NCI-H187 (cell line): ENCODE results near the gene GSK3A.

Experiments used
- DNase-seq, 2 experiments: peaks; one replicate each; lab custom pipeline; 2025; lab: John Stamatoyannopoulos, UW

GSK3A gene

DNA sequence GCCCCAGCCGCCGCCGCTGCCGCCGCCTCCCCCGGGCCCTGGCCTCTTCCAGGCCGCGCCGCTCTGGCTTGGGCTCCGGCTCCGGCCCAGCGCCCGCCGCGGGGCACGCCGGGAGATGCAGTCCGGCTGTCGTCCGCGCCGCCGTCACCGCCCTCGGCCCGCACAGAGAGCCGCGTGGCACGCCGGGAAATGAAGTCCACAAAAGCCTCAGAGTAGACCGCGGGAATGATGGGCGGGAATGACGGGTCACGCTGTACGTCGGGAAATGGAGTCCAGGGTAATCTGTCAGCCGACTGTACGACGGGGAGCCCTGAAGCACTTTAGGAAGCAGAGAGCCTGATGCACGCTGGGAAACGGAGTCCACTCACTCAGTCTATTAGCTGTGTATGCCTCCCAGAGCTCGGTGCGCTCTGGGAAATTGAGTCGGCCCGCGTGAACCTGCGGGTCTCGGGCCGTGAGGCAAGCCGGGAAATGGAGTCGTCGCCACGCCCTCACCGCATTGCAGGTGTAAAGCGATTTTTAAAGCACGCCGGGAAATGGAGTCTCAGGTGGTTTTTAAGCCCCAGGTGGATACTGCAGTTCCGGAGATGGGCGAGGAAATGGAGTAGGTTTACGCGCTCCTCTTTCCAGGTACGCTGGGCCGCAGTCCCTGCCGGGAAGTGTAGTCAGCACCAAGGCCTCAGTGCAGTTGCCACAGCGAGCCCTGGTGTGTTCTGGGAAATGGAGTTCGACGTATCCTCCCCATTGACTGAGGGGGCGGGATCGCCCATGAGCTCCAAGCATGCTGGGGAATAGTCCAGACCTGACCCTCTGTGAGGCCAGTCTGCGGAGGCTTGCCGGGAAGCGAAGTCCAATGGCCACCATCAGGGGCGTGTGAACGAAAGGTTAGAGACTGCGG lies at the start of gene GSK3A:
Gene GSK3A (minus strand): TSS at position 91 of the 898 bp plus-strand sequence. CDS start 137 bp downstream, outside the sequence.
- peak; percentile 100 for DNase-seq

DNA sequence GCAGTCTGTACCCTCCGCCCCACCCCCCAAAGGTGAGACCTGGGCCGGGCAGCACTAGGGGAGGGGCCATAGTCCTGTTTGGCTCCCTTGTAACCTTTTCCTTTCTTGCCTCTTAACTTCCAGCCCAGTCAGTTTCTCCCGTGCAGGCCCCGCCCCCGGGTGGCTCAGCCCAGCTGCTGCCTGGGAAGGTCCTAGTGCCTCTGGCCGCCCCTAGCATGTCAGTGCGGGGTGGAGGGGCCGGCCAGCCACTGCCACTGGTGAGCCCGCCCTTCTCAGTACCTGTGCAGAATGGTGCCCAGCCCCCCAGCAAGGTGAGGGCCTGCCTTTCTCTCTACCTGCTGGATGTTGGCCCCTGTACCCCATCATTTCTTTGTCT lies 49.0 kb upstream of the GSK3A start:
- no peak for DNase-seq

DNA sequence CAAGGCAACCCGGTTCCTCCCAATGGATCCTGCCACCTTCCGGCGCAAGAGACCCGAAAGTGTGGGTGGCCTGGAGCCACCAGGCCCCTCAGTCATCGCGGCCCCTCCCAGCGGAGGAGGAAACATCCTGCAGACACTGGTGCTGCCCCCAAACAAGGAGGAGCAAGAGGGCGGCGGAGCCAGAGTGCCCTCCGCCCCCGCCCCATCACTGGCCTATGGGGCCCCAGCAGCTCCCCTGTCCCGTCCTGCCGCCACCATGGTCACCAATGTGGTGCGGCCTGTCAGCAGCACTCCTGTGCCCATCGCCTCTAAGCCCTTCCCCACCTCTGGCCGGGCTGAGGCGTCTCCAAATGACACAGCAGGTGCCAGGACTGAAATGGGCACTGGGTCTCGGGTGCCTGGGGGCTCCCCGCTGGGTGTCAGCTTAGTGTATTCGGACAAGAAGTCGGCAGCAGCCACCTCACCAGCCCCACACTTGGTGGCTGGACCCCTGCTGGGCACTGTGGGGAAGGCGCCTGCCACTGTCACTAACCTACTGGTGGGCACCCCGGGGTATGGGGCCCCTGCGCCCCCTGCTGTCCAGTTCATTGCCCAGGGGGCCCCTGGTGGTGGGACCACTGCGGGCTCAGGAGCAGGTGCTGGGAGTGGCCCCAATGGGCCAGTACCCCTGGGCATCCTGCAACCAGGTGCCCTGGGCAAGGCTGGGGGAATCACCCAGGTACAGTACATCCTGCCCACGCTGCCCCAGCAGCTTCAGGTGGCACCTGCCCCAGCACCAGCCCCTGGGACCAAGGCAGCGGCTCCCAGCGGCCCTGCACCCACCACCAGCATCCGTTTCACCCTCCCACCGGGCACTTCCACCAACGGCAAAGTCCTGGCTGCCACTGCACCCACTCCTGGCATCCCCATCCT lies 48.4 kb upstream of the GSK3A start:
- DNase-seq = no peak

DNA sequence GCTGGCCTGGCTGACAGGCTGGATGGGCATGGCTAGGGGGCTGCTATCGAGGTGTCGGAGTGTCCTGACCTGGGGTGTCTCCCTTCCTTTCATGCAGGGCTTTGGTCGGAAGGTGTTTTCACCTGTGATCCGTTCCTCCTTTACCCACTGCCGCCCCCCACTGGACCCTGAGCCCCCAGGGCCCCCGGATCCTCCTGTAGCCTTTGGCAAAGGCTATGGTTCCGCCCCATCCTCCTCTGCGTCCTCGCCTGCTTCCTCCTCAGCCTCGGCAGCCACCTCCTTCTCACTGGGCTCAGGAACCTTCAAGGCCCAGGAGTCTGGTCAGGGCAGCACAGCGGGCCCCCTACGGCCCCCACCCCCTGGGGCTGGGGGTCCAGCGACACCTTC lies 47.7 kb upstream of the GSK3A start:
- DNase-seq = no peak

DNA sequence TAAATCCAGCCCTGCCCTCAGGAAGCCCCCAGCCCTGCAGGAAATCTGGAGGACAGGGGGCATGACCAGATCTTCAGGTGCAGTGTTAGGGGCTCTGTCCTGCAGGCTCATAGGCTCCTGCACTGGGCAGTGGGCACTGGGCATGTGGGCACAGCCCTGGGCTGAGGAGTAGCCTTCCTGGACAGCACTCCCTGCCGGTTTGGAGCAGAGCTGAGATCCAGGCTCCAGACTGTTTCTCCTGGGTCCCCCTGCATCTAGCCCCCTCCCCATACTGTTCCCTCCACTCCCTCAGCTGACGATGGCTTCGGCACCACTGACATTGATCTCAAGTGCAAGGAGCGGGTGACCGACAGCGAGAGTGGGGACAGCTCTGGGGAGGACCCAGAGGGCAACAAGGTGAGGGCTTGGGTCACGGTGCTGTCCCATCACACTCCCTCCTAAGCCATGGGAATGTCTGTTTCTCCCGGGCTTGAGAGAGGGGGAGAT lies 47.2 kb upstream of the GSK3A start:
- DNase-seq = no peak

DNA sequence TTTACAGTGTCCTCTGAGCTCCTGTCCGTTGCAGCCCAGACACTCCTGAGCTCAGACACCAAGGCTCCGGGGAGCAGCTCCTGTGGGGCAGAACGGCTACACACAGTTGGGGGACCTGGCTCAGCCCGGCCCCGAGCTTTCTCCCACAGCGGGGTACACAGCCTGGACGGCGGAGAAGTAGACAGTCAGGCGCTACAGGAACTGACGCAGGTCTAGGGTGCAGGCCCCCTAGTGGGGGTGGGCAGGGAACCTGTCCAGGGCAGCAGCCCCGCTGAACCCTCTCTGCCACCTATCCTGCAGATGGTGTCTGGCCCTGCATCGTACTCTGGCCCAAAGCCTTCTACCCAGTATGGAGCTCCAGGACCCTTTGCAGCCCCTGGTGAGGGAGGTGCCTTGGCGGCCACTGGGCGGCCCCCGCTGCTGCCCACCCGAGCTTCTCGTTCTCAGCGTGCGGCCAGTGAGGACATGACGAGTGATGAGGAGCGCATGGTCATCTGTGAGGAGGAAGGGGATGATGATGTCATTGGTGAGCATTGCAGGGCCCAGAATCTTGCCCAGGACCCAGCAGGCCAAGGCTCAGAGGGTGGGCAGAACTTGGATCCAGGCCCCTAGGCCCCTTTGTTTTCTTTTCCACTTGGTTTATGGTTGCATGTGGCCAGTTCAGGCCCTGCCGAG lies 46.6 kb upstream of the GSK3A start:
- no peak for DNase-seq

DNA sequence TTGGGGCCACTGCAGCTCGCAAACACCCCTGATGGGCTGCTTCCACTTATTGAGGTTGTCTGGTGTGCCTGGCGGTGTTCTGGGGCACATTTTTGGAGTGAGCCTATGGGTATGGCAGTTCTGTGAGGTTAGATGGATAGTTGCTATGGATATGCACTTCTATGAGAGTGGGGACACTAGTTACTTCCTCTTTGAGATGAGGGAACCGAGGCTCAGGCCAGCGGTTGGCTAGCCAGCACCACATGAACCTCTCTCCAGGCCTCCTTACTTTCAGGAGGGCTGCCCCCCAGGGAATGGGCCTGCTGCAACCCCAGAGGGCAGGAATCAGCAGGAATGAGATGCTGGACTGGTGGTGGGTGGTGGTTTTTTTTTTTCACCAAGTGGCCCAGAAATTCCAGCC lies 46.0 kb upstream of the GSK3A start:
- DNase-seq = no peak

DNA sequence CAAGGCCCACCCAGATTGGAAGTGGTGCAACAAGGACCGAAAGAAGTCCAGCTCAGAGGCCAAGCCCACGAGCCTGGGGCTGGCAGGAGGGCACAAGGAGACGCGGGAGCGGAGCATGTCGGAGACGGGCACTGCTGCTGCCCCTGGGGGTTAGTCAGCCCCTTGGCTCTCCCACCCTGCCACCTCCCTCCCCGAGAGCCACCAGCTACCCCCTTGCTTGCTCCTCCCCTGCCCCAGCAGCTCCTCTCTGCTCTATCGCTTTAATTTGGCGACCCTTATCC lies 45.4 kb upstream of the GSK3A start:
- DNase-seq = no peak

DNA sequence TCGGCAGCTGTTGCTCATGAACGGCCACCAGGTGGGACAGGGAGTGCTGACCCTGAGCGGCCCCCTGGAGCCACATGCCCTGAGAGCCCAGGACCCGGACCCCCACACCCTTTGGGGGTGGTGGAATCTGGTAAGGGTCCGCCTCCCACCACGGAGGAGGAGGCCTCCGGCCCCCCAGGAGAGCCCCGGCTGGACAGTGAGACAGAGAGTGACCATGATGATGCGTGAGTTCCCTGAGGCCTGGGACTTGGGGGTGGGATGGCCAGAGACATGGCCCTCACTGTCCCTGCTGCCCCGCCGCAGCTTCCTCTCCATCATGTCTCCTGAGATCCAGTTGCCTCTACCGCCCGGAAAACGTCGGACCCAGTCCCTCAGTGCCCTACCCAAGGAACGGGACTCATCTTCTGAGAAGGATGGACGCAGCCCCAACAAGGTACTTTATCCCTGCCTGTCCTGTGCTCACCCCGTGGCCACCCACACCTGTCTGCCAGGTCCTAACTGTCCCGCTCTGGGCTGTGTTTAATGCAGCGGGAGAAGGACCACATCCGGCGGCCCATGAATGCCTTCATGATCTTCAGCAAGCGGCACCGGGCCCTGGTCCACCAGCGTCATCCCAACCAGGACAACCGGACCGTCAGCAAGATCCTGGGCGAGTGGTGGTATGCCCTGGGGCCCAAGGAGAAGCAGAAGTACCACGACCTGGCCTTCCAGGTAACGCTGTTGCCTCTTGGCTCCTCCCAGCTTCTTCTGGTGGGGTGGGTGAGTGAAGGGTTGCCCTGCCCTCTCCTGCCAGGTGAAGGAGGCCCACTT lies 44.8 kb upstream of the GSK3A start:
- no peak for DNase-seq

DNA sequence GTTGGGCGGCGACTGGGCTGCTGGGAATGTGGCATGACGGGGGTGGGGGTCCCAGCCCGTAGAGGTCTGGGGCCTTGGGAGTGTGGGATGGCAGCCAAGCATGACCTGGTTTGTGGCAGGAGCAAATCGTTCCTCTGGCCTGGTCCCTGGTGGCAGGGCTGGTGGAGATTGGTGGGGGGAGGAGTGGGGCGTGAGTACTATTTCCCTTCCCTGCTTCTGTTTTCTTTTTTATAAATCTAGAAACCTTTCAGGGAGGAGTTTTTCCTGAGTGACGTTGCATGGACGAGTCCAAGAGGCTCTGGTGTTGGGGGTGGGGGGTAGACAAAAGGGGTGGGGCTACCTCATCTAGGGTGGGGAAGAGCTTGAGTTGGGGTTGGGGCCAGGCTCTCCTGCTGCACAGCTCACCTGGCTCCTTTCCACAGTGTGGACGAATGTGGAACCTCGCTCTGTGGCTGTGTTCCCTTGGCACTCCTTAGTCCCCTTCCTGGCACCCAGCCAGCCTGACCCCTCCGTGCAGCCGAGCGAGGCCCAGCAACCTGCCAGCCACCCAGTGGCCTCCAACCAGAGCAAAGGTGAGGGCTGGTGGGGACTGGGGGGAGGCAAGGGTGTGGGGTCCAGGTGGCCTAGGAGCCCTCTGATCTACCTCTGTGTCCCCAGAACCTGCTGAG lies 44.1 kb upstream of the GSK3A start:
- DNase-seq = no peak

DNA sequence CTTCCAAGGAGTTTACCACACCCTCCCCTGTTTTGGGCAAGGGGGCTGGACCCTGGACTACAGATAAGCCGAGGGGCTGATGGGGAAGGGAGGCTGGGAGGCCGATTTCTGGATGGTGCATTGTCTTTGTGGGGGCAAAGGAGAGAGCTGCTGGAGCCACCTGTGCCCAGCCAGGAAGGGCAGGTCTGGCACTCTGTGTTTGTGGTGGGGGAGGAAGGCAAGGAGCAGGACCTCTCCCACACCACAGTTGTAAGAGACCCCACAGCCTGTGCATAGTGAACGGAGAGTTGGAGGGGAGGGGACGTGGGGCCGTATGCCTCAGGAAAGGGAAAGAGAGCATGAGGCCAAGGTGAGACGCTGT lies 43.6 kb upstream of the GSK3A start:
- no peak for DNase-seq

DNA sequence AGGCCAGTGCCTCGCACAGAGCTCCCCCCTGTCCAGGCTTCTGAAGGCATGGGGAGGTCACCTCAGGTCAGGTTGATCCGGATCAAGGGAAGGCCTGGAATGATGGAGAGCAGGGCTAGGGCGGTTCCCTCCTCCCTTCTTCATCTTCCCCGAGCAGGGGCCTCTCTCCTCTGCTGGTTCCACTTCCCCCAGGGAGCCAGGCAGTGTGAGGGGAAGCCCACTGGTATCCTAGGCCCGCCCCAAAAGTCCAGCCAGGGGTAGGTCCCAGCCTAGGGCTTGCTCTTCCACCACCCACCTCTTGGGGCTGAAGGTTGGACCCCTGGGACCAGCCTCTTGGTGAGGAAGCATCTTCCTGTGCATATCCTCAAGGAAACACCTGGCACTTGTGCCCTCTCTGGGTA lies 43.1 kb upstream of the GSK3A start:
- DNase-seq = no peak

DNA sequence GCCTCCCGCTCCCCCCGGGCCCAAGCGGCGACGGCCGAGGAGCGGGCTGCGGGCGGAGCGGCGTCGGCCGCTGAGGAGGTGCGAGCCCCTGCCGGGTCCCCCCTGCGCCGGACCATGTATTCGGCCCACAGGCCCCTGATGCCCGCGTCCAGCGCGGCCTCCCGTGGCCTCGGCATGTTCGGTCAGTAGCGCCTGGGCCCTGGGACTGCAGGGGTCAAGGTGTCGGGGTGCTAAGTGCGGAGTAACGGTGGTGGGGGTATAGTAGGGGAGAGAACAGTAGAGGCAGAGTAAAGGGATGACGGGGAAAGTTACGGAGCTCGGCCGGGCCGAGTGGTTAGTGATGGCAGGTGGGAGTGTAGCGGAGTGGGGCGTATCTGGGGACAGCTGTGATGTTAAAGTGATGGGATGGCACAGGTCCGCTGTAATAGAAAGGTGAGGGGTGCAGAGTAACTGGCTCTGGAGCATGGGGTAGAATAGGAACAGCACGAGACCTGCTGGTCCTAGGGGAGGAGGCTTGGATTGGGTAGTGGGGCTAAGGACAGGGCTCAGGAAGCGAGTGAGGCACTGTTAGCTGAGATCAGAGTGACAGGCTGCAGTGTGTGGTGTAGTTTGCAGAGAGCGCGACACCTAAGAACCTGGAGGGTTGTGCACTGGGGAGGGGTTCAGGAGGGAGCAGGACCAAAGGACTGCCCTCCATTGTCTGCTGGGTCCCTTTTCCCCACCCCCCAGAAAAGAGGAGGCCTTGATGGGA lies 42.4 kb upstream of the GSK3A start:
- DNase-seq = no peak

DNA sequence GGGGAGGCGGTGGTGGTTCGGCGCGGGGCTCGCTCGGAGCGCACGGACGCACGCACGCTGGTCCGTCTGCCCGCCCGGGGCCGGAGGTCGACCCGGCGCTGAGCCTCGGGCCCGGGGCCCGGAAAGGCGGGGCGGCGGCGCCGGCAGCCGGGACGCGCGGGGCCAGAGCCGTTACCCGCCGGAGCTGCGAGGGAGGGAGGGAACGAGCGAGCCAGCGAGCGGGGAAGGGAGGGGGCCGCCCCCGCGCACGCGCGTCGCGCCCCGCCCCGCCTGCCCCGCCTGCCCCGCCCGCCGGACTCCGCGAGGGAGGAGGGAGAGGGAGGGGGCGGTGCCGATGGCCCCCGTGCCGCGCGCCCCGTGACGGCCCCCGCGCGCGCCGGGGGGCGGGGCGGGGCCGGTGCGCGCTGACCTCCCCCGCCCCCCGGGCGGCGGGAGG lies 41.7 kb upstream of the GSK3A start:
- DNase-seq = peak; percentile 45 to 74

DNA sequence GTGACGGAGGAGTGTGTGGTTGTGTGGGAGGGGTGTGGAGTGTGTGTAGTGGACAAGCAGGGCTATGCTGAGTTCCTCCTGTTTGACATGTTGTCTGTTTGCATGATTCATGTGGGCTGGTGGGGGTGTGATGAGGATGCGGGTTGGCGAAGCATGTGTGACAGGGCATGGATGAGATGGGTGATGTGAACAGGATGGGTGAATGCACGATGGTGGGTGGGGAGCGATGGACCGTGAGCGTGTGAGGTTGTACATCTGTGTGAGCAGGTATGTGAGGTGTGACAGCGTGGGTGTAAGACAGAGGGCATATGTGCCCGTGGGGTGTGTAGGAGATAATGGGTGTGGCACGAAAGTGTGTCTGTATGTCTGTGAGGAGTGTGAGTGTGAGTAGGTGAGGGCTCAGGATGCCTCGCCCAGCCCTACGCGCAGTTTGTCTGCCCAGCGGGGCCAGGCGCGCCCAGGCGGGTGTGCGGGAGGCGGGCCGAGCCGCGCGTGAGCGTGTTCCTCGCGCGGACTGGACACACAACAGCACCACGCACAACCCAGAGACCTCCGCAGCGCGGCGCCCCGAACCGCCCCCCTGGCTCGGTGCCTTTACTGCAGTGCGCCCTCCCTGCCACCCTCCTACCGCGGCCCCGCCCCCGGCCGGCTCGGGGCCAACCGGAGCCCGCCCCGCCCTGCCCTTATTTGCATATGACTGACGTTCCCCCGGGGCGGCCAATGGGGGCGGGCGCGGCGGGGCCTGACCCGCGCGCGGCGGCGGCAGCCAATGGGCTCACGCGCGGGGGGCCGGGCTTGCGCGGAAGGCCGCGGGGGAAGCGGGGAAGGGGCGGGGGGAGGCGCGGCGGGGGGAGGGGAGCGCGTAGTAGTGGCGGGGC lies 41.0 kb upstream of the GSK3A start:
- peak; percentile 81 to 98 for DNase-seq

DNA sequence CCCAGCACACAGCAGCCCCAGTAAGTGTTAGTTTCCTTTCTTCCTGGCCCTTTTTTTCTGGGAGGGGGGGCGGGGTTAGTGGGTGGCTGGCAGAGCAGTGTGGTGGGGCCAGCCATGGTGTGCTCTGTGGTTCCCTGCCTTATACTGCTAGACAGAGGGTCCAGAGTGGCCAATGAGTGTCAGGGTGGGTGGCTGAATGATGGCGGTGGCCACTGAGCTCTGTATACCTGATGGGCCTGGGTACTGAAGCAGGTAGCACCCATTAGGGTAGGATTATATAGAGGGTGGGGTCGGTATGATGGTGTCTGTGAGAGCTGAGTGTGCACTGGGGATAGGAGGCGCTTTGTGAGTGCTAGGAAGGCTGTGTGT lies 40.4 kb upstream of the GSK3A start:
- DNase-seq = no peak

DNA sequence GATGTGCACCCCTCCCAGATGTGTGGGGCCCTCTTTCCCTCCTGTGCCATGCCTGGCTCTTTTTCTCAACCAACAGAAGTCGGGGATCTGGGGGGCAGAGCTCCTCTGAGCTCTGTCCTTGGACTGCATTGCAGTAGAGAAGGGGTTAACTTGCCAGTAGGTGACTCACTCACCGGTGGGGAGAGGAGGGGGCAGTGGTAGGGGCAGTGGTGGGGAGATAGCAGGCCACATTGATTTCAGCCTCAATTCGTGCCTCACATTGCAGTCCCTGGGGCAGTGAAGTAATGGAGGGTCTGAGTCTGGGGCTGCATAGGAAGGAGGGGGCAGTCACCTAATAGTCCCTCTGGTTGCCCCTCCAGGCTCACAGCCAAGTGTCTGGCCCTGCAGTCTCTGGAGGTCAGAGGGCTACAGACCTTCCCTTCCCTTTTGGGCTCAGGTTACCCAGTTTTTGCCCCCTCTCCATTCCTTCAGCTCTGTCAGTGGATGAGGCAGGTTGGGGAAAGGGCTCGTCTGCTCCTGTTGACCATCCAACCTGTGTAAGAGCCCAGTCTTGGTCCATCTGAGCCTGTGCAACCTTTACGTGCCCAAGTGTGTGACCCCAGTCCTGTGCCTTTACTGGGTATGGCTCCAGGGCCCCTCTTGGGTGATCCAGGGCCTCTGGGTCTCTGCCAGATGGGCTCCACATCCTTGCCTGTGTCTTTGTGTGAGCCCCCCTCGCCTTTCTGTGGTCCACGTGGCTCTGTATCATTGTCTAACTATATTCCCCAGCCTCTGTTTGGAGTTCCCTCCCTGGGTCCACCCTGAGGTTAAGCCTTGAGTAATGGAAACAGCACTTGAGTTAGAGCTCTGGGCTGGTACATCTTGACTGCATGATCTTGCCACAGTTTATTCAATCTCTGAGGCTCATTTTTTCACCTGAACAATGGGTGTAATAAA lies 39.7 kb upstream of the GSK3A start:
- DNase-seq = no peak

DNA sequence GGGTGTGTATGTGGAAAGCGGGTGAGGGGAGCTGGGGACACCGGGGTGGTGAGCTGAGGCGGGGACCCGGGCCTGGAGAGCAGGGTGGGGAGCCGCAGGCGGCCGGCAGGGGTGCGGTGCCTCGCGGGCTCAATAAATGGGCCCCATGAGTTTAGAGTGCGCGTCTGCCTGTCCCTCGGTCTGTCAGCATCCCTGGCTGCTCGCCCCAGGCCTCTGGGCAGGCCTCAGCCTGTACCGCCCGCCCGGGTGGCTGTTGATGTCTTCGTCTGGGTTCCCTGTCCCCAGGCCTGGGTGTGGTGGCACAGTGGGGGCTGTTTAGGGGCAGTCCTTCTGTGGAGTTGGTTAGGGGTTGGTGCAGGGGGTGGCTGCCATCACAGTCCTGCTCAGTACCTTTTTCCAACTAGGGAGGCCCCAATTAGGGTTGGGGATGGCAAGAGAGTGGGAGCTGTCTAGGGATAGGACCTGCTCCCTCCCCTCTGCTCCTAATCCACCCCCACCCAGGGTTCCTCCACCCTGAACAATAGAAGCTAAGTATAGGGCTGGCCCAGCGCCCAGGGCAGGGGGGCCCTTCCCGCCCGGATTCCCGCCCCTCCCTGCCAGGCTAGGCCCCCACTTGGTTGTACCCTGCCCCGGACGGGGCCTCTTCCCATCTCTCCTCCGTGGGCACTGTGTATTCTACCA lies 38.9 kb upstream of the GSK3A start:
- no peak for DNase-seq
